Gastroesophageal sphincter (tissue), 4 donors: ENCODE results near the gene ZNF189. TPM values are rescaled to one million over a fixed set of nuclear protein-coding genes. Genes with fewer than 3 reads are reported as not detected.

Experiments used
- ATAC-seq: fragments of 150-250 bp; one replicate; pipeline ENCODE4 v1.9.1; 2016; ENCODE audit warnings: mild to moderate bottlenecking, moderate library complexity
- H3K27ac ChIP-seq, 4 donors: fragments of 200-600 bp; sonication (generic) in 3 of 4; 1 replicate in 3 of 4; 2 replicates in 1 of 4; pipeline ENCODE4 v1.5.1; 2016 to 2019
- H3K27me3 ChIP-seq: fragments of 200-600 bp; sonication (generic); one replicate; pipeline ENCODE4 v1.5.1; 2019
- H3K36me3 ChIP-seq, 2 donors: fragments of 200-600 bp; sonication (generic); one replicate each; pipeline ENCODE4 v1.5.1; 2019; ENCODE audit warnings: control low read depth in 1 of 2
- H3K4me1 ChIP-seq, 3 donors: fragments of 200-600 bp; sonication (generic); 1 replicate in 2 of 3; 2 replicates in 1 of 3; pipeline ENCODE4 v1.5.1; 2016 to 2019; ENCODE audit warnings: control low read depth in 2 of 3
- H3K4me3 ChIP-seq, 2 donors: fragments of 200-600 bp; sonication (generic); one replicate each; pipeline ENCODE4 v1.5.1; 2019; ENCODE audit warnings: mild to moderate bottlenecking in 1 of 2, moderate library complexity in 1 of 2
- H3K9me3 ChIP-seq, 3 donors: fragments of 200-600 bp; sonication (generic); one replicate each; pipeline ENCODE4 v1.5.1; 2017 to 2019; ENCODE audit warnings: control low read depth in 2 of 3
- EP300 ChIP-seq: sonication (generic); formaldehyde crosslinking; IDR thresholded peaks from one replicate; pipeline ENCODE4 v1.6.1; 2017; ENCODE audit warnings: antibody characterized with exemption, mild to moderate bottlenecking
- POLR2A ChIP-seq, 2 donors: fragments of 450-650 bp; IDR thresholded peaks; one replicate each; pipeline ENCODE4 v1.6.1; 2017; ENCODE audit warnings: antibody characterized with exemption in 2 of 2, mild to moderate bottlenecking in 2 of 2, moderate library complexity in 1 of 2
- POLR2AphosphoS5 ChIP-seq: sonication (generic); formaldehyde crosslinking; IDR thresholded peaks from one replicate; pipeline ENCODE4 v1.6.1; 2017; ENCODE audit warnings: antibody characterized with exemption
- WGBS, 2 donors: methylation state at CpG; one replicate each; pipeline ENCODE4 v1.1.5; 2018; ENCODE audit warnings: low coverage in 1 of 2; 5-methylcytosine and 5-hydroxymethylcytosine counted together
- total RNA-seq, 4 donors: library from RNA; depleted of rRNA; stranded (reverse); fragments of >200 nt; gene quantifications; one replicate each; pipeline ENCODE4 v1.1.0, GENCODE V29; 2016
- TF ChIP-seq, protein P1 (sequence below), 4 experiments: fragments of 200-600 bp in 2 of 4; fragments of 450-650 bp in 2 of 4; sonication (generic) in 1 of 4; IDR thresholded peaks; one replicate each; pipeline ENCODE4 v1.5.1; 2017 to 2019; ENCODE audit warnings: antibody characterized with exemption in 4 of 4, mild to moderate bottlenecking in 2 of 4, moderate library complexity in 2 of 4

Gene ZNF189
- total RNA-seq: 10 to 100 TPM; 19.0 to 21.9 (median 20.5) TPM

DNA sequence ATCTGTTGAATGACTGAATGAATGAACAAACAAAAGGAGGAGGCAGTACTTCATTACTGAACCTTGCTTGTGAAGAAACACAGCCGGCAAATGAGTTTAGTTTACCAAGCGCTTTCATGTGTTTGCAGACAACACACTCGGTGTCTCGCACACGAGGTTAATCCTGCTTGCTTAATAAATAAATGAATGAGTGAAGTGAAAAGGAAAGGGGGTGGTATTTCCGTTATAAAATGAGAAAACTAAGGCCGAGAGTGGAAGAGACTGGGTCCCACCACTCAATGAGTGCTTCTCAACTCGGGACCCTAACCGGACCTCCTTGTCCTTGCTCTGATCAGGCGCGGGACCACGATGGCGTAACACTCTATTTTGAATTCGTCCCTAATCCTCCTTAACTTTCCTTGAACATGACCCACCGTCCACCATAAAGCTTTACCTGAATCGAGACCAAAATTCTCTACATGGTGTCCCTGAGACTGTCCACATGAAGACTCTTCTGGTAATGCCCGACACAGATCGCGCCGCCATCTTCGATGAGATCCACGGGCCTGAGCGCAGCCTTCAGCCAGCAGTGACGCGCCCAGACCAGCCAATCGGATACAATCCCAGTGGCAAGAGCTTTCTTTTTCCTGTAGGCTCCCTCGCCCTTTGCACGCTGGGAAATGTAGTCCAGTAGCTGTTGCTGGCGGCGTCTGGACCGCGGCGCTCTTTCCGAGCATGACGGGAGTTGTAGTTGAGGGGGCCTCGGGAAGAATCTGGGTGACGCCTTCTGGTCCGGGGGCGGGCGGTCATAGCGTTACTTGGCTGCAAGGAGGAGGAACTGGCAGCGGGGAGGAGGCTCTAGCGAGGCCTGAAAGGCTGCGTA is at the start of gene ZNF189, which contains the start of gene MRPL50:
Gene ZNF189, plus strand, starts transcription at position 784 of the 862 bp plus-strand sequence. CDS start 306 bp downstream, outside the sequence.
Gene MRPL50, minus strand, starts transcription at position 551 of the 862 bp plus-strand sequence. Its CDS starts 26 bp downstream, at position 525.
- Histone ChIP-seq H3K27ac (peak within 1 kb of the TSS; percentile 69 to 92 (median 88)), H3K27me3 (no peaks in the 10 kb centered on the region), H3K9me3 (peaks cover 0 to 11% (median 0%) of the 10 kb centered on the region in 3 donors), H3K4me1 (peaks cover 8 to 54% (median 10%) of the 10 kb centered on the region in 3 donors), H3K4me3 (peak within 1 kb of the TSS; percentile 56 to 69), H3K36me3 (peaks cover 3 to 34% of the 10 kb centered on the region in 2 donors)
- peak; percentile 100 for ATAC-seq
- no peak for TF ChIP-seq EP300
- peak; percentile 78 for TF ChIP-seq POLR2AphosphoS5
- peak; percentile 50 to 58 for TF ChIP-seq POLR2A (IDR thresholded peaks at IDR 0.05)
- TF ChIP-seq, protein P1, sequence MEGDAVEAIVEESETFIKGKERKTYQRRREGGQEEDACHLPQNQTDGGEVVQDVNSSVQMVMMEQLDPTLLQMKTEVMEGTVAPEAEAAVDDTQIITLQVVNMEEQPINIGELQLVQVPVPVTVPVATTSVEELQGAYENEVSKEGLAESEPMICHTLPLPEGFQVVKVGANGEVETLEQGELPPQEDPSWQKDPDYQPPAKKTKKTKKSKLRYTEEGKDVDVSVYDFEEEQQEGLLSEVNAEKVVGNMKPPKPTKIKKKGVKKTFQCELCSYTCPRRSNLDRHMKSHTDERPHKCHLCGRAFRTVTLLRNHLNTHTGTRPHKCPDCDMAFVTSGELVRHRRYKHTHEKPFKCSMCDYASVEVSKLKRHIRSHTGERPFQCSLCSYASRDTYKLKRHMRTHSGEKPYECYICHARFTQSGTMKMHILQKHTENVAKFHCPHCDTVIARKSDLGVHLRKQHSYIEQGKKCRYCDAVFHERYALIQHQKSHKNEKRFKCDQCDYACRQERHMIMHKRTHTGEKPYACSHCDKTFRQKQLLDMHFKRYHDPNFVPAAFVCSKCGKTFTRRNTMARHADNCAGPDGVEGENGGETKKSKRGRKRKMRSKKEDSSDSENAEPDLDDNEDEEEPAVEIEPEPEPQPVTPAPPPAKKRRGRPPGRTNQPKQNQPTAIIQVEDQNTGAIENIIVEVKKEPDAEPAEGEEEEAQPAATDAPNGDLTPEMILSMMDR (IDR thresholded peaks at IDR 0.05): peak in 1 of 4 experiments; percentile 15
- WGBS, 2 donors: 0% methylated on average over 13 to 23 of the region's 44 CpGs

DNA sequence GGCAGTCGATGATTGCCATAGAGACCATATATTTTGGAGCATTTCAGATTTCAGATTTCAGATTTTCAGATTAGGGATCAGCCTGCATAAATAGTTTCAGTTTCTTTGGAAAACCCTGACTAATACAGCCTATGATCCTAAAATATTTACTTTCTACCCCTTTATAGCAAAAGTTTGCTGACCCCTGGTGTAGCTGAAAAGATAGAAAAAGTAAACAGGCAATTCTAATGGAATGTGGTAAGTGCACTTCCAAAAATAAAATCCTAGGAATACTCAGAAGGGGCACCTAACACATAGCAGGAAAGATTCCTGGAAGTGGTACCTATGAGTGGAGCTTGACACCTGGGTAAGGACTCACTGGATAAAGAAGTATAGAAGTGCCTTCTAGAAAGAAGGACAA is 48.4 kb upstream of the ZNF189 start:
- no peaks in the 10 kb centered on the region for H3K4me1 ChIP-seq
- WGBS, 2 donors: 63 to 81% methylated on average over 1 of the region's 1 CpG
- no peak for TF ChIP-seq POLR2A (IDR thresholded peaks at IDR 0.05)
- TF ChIP-seq POLR2AphosphoS5: no peak
- TF ChIP-seq EP300: no peak
- TF ChIP-seq, protein P1 (IDR thresholded peaks at IDR 0.05): no peak
- no peaks in the 10 kb centered on the region for H3K27me3 ChIP-seq
- no peaks in the 10 kb centered on the region for H3K36me3 ChIP-seq
- no peak overlapping the region for H3K4me3 ChIP-seq
- H3K27ac ChIP-seq: no peak overlapping the region
- H3K9me3 ChIP-seq: no peaks in the 10 kb centered on the region
- no peak for ATAC-seq

DNA sequence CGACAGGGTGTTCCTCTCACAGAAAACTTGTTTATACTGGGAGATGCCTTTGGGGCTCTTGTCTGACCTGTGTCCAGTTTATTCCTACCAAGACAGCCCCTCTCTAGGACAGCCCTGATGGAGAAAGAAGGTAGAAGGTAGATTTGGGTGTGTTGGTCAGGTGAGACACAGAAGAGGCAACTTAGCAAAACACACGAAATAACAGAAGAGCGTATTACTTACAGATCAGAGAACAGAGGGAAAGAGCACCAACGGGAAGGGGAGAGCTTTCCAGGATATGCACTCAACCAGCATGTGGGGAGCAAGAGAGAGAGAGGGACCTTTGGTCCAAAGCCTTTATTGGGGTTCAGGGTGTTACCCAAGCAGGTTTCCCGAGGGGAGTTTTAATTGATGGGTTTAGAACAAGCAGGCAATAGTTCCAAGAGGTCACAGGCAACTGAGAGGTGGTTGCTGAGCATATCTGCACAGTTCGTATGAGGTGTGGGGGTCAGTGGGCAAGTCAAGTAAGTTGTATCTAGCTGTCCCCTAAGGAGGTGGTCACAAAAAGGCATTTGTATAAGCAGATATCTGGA is 45.7 kb upstream of the ZNF189 start:
- H3K4me3 ChIP-seq: no peak overlapping the region
- TF ChIP-seq POLR2AphosphoS5: no peak
- no peak for TF ChIP-seq POLR2A (IDR thresholded peaks at IDR 0.05)
- no peak for TF ChIP-seq EP300
- no peak for ATAC-seq
- no peaks in the 10 kb centered on the region for H3K27me3 ChIP-seq
- no peak overlapping the region for H3K27ac ChIP-seq
- H3K36me3 ChIP-seq: no peaks in the 10 kb centered on the region
- WGBS, 2 donors: 64 to 80% methylated on average over 4 to 5 of the region's 6 CpGs
- H3K9me3 ChIP-seq: no peaks in the 10 kb centered on the region
- H3K4me1 ChIP-seq: no peaks in the 10 kb centered on the region

DNA sequence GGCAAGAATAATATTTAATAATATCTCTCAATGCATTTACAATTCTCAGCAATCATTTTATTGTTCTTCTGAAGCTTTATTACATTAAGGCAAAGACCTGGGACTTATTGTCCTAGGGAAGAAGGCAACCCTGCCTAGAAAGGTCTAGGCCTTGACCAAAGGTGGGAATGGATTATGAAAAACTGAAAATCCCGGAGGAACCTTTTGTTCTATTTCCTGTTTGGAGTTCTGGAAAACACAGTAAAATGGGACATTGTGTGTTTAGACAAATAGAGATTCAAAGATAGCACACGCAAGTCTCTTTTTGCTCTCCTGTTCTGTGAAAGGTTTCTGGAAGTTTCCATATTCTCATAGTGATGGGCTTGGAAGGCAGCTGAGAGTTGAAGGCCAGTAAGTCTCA is 45.0 kb upstream of the ZNF189 start:
- no peak overlapping the region for H3K4me3 ChIP-seq
- no peaks in the 10 kb centered on the region for H3K9me3 ChIP-seq
- H3K27ac ChIP-seq: no peak overlapping the region
- WGBS, 2 donors: 75 to 86% methylated on average over 2 of the region's 2 CpGs
- no peaks in the 10 kb centered on the region for H3K27me3 ChIP-seq
- H3K36me3 ChIP-seq: no peaks in the 10 kb centered on the region
- no peak for ATAC-seq
- no peak for TF ChIP-seq POLR2AphosphoS5
- TF ChIP-seq, protein P1 (IDR thresholded peaks at IDR 0.05): no peak
- TF ChIP-seq EP300: no peak
- no peaks in the 10 kb centered on the region for H3K4me1 ChIP-seq

DNA sequence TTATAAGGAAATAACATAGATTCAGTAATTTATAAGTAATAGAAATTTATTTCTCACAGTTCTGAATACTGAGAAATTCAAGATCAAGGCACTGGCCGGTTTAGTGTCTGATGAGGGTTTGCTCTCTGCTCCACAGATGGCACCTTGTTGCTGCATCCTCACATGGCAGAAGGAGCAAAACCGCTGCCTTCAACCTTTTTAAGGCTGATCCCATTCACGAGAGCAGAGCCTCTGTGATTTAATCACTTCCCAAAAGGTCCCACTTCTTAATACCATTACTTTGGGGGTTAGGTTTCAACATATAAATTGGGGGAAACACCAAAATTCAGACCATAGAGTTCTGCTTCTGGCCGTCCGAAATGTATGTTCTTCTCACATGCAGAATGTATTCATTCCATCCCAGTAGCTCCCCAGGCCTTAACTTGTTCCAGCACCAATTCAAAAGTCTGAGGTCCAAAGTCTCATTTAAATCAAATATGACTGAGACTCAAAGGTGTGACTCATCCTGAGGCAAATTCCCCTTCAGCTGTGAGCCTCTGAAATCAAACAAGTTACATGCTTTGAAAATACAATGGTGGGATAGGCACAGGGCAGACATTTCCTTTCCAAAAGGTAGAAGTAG is 44.4 kb upstream of the ZNF189 start:
- Histone ChIP-seq H3K9me3 (no peaks in the 10 kb centered on the region), H3K4me3 (no peak overlapping the region), H3K36me3 (no peaks in the 10 kb centered on the region), H3K27ac (no peak overlapping the region), H3K4me1 (no peaks in the 10 kb centered on the region), H3K27me3 (no peaks in the 10 kb centered on the region)
- no peak for TF ChIP-seq POLR2A (IDR thresholded peaks at IDR 0.05)
- no peak for TF ChIP-seq EP300
- TF ChIP-seq POLR2AphosphoS5: no peak
- TF ChIP-seq, protein P1 (IDR thresholded peaks at IDR 0.05): no peak
- WGBS, 2 donors: 95 to 100% methylated on average over 1 to 4 of the region's 5 CpGs
- no peak for ATAC-seq
